Mucosa of gallbladder (tissue), 1 donor: ENCODE measurements around the gene GTF2F2. TPM values are rescaled to one million over a fixed set of nuclear protein-coding genes. Genes with fewer than 3 reads are reported as not detected.

Experiments
- total RNA-seq: library from RNA; stranded (reverse); gene quantifications from one replicate; pipeline ENCODE4 v1.2.1, GENCODE V29; 2021
- donor health status: DM: no; HTN: no; CAD: no.

GTF2F2 gene
- total RNA-seq, 1 donor from 2014 or later = 14.1 TPM

Other genes starting within 250 kb of the GTF2F2 start
- gene NUFIP1, start 131.0 kb upstream of the GTF2F2 start, total RNA-seq = 3.4 TPM
- 20.1 TPM for gene GPALPP1, start 131.0 kb upstream of the GTF2F2 start, total RNA-seq
- gene KCTD4, start 80.5 kb downstream of the GTF2F2 start, total RNA-seq = 7.8 TPM
- gene TPT1, start 220.7 kb downstream of the GTF2F2 start, total RNA-seq = 3,971 TPM